GM18517 (cell line): ENCODE measurements around the gene TMEM127.
"Not testable (repeated sequence)": the region's sequence is repeated elsewhere in the genome, so short reads cannot be mapped to it uniquely, and the experiment has no call there.

Source experiments
- ATAC-seq: cut with Tn5 transposase; IDR thresholded peaks from one replicate; pipeline ENCODE4 v1.9.1; 2021; ENCODE audit warnings: mild to moderate bottlenecking, moderate library complexity; ENCODE audit not compliant: unreplicated experiment

TMEM127 gene, protein sequence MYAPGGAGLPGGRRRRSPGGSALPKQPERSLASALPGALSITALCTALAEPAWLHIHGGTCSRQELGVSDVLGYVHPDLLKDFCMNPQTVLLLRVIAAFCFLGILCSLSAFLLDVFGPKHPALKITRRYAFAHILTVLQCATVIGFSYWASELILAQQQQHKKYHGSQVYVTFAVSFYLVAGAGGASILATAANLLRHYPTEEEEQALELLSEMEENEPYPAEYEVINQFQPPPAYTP

DNA sequence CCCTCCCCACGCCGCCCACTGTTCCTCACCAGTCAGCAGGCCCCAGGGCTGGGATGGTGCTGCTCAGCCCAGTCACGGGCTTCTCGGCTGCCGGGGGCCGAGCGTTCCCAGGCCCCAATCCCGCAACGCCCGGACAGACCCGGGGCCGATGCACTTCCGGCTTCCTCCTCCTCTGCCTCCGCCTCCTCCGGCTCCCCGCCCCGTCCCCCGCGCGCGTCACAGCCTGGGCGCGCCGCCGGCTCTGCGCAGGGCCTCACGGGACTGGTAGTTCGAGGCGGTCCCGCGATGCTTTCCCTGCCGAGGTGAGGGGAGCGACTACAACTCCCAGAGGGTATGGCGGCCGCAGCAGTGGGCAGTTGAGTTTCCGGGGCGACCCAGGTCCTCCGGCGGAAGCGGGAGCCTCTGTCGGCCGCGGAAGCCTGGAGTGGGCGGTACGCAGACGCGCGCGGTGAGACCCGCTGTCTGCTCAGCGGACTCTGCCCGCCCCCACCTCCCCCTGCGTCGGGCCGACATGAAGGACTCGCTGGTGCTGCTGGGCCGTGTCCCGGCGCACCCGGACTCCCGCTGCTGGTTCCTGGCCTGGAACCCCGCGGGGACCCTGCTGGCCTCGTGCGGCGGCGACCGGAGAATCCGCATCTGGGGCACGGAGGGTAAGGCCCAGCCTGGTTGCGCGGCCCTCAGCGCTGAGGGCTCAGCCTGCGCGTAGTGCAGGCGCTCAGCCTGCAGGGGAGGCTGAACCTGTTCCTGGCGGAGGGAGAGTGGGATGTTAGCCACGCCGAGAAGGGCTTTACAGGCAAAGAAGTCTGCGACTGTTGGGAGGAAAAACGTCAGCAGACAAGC lies at the start of gene TMEM127, which contains the start of gene CIAO1:
TSS of gene TMEM127 (minus strand) at position 158 of the 840 bp plus-strand sequence. CDS start 616 bp downstream, outside the sequence.
TSS of gene CIAO1 (plus strand) at position 386 of the 840 bp plus-strand sequence. CDS start at position 512, 126 bp downstream.
- peak; percentile 87 for ATAC-seq

DNA sequence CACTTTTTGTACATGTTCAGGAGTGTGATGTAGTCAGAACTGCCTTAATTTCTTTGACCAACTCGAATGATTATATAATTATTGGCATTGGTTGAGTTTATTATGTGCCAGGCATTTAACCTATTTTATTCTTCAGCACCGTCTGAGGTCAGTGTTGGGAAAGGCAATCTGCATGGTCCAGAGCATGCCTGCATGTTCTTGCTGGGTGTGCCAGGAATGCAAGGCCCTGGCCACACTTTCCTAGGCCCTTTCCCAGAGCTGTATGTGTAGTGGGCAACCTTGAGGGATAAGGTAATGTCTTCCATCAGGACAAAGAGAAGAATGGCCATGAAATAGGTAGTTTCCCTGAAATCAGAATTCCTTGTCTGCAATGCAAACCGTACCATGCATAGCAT lies 49.2 kb upstream of the TMEM127 start:
- ATAC-seq = no peak

DNA sequence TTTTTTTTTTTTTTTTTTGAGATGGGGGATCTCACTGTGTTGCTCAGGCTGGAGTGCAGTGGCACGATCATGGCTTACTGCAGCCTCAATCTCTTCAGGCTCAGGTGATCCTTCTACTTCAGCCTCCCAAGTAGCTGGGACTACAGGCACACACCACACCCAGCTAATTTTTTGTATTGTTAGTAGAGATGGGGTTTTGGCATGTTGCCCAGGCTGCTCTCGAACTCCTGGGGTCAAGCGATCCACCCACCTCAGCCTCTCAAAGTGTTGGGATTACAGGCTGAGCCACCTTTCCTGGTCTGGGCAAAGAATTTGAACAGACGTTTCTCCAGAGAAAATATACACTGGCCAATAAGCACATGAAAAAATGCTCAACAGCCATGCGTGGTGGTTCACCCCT lies 42.5 kb upstream of the TMEM127 start:
- no peak for ATAC-seq

DNA sequence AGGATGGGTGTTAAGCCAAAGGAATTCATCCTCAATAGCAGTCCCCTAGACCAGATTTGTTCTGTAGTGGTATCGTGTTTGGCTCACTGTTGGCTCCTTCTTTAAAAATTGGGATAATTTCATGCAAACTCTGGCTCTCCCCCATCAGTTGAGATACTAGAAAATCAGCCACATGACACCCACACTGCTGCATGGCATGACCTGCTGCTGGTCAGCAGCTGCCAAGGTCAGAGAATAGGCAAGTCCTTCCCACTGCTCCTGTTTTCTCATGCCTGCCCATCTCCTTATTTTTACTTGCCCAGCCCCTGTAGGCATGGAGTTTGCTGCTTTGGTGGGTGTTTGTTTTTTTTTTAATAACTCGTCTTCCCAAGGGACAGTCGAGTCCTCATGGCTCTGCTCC lies 40.6 kb upstream of the TMEM127 start:
- no peak for ATAC-seq

DNA sequence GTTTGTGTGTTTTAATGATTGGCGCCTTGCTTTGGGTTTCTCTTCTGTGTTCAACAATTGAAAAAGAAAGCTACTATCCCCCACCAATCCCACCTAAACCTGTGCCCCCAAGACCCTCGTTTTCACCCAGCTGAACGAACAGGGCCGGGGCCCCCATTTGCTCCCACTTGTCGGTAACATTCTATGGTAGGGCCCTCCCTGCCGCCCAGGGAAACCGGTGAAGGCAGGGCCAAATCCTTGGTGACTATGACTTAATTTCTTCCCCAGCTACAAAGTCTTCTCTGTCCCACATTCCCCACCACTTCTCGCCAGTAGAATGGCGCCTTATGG lies 40.1 kb upstream of the TMEM127 start:
- ATAC-seq = no peak

DNA sequence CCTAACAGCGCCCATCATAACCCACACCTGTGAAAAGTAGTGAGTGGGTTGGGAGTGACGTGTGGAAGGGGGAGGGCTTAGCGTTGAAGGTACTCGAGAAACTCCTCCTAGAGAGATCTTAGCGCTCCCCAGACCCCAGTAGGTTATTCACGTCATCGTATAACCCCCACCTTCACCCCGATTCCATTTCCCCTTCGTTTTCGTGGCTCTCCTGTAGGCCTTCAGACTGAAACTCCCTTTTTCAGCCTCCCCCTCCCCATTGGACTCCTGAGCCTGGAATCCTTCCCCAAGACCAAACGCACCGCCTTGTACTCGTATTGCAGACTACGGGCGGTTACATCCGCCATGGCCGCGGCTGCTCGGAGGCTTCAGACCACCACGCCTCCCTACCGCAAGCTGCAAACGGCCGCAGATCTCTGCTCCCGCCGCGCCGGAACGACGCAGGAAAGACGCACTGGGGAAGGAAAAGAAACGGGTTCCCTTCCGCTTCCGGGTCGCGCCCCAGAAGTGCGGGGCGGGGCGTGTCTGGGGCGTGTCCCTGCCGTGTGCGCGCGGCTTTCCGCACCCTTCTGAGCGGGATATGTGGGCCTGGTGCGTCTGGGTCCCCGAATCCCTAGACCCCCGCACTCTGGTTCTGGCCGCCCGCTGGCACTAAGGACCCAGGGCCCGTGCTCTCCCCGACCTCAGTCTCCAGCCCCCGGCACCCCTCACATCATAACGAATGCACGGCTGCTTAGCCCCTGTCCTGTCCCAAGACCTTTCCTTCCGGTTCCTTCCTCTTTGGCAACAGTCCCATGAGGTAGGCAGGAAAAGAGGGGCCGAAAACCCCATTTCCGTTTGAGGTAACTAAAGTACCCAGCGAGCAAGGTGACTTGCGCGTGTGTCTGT lies 39.5 kb upstream of the TMEM127 start, which contains the start of gene SNRNP200:
TSS of gene SNRNP200 (minus strand) at position 456 of the 888 bp plus-strand sequence. CDS start at position 347, 109 bp downstream.
- peak; percentile 85 for ATAC-seq

DNA sequence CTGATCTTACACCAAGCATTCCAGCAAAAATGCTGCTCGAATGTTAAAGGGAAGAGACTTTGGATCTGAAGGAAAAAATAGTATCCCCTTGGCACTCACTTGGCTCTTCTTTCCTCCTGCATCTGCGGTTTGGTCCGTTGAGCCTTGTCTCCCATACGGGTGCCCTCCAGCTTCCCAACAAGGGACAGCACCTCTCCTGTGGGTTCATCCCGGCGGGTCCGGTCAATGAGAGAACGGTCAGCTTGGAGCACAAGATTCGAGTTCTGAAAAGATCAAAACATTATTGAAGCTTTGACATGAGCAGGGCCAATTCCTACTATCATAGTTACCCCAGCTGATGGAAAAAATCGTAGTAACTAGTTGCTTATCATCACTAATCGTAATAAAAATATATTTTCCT lies 38.8 kb upstream of the TMEM127 start:
- ATAC-seq = no peak

DNA sequence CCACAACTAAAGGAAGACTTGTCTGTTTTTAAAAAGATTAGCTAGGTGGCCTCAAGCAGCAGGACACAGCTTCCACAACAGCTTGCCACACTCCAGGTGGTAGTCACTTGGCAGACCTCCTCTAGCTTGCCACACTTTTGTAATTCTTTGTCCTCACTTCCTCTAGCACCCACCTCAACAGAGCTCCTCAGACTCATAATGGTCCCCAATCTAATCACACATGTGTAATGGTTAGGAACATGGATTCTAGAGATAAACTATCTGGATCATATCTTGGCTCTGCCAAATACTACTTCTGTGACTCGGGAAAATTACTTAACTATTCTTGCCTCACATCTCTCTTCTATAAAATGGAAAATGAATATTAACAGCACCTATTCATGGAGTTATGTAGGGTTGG lies 36.1 kb upstream of the TMEM127 start:
- ATAC-seq = no peak

DNA sequence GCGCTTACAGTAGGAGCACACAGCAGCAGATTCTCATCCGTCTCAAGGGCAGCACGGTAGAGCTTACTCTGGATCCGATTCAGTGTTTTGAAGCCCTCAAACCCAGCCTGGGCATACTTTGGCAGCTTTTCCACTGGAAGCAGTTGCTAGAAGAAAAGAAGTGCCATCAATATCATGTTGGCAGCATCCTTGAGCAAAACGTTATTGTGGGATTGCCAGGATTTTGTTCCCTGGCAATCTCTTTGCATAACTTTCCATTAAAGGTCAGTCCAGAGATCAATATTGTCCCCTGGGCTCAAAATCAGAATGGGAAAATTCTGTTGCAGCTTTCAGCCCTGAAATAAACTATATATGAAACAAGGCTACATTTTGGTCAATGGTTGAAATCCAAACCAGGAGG lies 31.1 kb upstream of the TMEM127 start:
- ATAC-seq = no peak

DNA sequence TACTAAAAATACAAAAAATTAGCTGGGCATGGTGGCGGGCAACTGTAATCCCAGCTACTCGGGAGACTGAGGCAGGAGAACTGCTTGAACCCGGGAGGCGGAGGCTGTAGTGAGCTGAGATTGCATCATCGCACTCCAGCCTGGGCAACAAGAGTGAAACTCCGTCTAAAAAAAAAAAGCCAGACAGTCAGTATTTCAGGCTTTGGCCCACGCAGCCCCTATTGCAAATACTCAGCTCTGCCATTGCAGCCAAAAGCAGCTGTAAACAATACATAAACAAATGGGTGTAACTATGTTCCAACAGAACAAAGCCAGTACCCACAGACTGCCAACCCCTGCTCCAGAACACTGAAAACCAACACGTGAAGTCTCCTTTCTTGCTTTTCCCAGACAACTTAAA lies 28.5 kb upstream of the TMEM127 start:
- not testable (repeated sequence) for ATAC-seq

DNA sequence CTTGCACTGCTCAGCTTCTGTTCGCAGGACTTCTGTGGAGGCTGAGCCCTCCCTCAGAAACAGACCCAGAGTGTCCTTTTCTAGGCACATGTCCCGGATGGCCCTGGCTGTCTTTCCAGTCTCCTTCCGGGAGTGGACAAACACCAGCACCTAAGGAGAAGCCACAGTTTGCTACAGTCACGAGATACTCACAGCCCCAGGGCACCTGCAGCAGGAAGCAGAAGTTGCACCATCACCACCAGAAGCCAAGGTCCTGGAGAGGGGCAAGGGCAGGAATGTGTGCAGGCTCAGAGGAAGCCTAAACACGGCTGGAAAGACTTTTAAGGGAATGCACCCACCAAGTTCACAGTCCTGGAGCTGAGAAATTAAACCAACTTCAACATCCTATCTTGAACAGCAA lies 26.0 kb upstream of the TMEM127 start:
- no peak for ATAC-seq

DNA sequence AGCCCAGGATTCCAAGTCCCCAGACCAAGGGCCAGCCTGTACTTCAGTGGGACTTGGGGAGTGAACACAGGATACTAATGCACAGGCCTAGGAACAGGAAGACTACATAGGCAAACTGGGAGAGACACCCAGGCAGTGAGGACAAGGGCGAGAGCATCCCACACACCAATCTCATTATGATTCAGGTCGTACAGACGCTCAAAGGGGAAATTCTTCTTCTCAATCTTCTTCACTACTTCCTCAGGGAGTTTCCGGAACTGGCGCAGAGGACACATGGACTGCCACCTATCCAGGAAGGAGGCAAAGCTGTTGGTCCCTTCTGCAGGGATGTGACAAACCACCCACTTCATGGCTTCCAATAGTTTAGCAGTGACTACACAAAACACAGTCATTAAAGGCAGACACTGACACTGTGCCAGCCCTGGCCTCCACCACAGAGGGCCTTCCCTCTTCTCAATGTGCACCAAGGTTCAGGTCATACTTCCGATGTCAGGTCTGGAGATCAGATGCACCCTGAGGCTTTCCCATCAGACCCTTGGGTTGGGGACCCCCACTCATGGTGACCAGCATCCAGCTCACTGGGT lies 21.6 kb upstream of the TMEM127 start:
- ATAC-seq = no peak

DNA sequence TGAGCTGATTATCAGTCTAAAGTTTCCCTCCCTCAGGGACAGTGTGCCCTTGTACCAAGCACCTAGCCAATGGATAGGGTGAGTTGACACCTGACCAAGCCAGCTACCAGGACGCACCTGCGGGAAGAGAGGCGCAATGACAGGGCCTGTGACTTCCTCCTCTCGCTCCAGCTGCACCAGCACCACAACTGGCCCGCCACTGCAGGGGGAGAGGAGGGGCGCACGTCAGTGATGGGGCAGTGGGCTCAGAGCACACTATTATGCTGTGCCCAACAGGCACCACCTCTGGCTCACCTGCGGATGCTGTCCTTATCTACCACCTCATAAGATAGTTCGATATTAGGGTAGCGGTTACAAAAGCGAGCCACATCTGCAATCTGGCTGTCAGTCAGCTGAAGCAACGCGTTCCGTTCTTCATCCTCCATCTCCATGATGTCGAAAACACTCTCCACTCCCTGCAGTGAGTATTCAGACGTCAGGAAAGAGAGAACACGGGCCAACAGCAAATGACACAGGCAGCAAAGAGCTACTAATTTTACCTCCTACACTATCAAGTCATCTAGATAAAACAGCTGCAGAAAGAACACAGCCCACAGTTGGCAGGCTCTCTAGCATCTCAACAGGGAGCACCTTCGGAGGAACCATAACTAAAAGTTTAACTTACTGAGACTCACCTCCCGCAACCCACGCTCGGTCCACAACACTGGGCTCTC lies 11.1 kb upstream of the TMEM127 start:
- no peak for ATAC-seq

DNA sequence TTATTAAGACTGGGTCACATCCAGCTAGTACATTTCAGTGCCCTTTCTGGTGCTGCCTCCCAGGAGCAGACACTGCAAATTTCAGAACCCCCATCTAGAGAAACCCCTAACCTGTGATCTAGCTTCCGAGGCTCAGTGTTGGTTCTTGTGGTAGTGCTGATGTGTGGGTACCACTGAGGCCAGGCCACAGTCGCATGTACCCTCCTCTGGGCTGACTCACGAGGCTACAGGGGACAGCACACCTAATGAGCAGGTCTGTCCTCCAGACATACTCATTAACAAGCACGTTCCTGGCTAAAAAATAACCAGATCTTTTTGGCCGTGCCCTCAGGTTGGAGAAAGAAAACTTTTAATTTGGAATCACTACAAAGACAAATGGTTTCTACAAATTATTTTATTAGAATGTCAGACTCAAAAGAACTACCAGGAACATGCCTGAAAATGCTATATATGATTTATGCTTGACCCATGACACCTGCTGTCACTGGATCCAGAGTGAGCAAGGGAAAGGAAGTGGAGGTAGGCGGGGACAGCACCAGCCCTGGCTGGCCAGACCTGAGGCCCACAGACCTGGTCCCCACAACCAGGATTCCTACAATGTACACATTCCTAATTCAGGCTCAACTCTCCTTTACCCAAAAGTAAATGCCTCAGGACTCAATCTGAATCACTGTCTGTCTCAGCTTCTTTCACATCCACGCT lies 8.7 kb upstream of the TMEM127 start:
- ATAC-seq = no peak

DNA sequence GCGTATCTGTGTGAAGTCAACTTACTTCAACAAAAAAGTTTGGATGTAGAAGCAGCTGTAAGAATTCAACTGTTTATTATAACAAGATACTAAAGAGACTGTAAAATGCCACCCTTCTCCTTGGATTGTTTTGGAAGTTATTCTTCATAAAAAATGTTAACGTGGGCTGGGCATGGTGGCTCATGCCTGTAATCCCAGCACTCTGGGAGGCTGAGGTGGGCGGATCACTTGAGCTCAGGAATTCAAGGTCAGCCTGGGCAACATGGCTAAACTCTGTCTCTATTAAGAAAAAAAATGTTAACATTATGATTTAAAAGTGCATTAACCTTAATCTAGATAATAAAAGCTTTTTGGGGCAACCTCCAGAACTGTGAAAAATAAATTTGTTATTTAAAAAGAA lies 8.0 kb upstream of the TMEM127 start:
- ATAC-seq = no peak

DNA sequence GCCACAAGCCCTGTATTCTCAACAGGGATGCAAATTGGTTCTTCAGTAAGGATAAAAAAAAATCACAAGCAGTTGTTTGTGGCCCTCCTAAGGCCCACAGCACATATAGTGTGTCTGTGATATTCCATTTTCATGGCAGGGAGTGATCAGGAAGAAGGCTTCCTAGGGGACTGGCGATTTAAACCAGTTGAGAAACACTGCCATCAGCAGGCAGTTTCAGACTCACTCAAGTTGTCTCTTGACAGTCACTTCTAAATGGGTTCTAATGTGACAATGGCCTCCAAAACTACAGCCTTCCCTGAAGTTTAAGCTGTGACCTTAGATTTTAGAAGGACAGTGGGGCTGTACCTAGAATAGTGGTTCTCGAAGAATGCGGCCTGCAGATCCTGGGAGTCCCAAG lies 6.2 kb upstream of the TMEM127 start:
- ATAC-seq = no peak

DNA sequence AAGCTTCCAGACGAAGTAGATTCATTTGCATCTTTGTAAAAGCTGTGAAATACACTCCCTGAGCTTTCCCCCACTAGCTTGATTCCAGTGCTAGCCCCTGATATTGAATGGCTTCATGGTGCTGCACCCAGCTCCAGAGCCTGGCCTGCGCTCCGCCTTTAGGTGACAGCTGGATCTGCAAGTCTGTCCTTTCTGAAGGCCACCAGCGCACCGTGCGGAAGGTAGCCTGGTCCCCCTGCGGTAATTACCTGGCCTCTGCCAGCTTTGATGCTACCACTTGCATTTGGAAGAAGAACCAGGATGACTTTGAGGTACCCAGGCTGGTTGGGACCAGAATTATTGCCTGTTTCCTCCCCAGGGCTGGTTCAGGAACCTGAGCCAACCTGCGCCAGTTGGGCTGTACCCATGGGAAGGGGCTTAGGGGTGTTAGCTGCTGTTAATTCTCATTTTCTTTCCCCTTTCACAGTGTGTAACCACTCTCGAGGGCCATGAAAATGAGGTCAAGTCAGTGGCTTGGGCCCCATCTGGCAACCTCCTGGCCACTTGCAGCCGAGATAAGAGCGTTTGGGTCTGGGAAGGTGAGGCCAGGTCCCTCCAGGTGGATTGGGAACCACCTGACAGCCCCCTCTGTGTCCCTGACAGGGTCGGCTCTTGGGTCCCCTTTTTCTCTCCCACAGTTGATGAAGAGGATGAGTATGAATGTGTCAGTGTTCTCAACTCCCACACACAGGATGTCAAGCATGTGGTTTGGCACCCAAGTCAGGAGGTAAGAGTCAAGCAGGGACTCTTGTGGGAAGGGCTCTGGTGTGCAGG lies 1.6 kb upstream of the TMEM127 start:
- ATAC-seq = no peak

DNA sequence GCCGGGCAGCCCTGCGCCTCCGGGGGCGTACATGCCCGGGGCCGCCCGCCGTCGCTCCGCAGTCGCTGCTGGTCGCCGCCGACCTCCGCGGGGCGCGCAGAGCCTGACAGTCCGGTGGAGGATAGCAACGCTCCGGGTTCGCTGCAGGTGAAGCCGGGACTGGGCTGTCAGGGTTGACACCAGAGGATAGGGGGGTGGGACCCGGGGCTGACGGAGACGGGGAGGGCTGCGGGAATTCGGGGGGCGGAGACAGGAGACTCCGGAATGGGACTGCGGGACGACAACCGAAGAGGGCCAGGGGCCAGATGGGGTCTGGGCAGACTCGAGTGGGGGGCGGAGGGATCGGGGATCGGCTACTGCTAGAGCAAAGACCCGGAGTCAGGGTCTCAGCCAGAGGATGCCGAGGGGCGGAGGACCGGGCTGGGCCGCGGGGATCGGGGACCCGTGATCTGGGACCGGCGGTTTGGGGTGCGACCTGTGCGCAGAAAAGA lies 403 bp downstream of the TMEM127 start:
- peak; percentile 8 for ATAC-seq
